OCI-LY1 (cell line): ENCODE data around the gene TACR2.

Experiments used
- H2AFZ ChIP-seq: fragments of 200-600 bp; sonication (generic), shearing (Covaris generic); 2 replicates; pipeline ENCODE4 v1.6.0; 2014; ENCODE audit warnings: antibody characterized with exemption, mild to moderate bottlenecking, low read length
- H3F3A ChIP-seq: fragments of 200-600 bp; sonication (generic), shearing (Covaris generic); 2 replicates; pipeline ENCODE4 v1.6.0; 2014; ENCODE audit warnings: mild to moderate bottlenecking, antibody characterized with exemption, low read length, moderate library complexity; ENCODE audit not compliant: insufficient read depth
- H3K27ac ChIP-seq: fragments of 200-600 bp; sonication (generic); 2 replicates; pipeline ENCODE4 v1.5.1; 2014; ENCODE audit warnings: low read length, mixed run types, mild to moderate bottlenecking, low read depth; ENCODE audit not compliant: poor library complexity, severe bottlenecking
- H3K27me3 ChIP-seq: fragments of 200-600 bp; sonication (generic); 2 replicates; pipeline ENCODE4 v1.6.0; 2014; ENCODE audit warnings: antibody characterized with exemption, mild to moderate bottlenecking, low read length, moderate library complexity; ENCODE audit not compliant: insufficient read depth
- H3K36me3 ChIP-seq: fragments of 200-600 bp; sonication (generic); 2 replicates; pipeline ENCODE4 v1.6.1; 2014; ENCODE audit warnings: mild to moderate bottlenecking, antibody characterized with exemption, low read length, moderate library complexity, mixed read lengths; ENCODE audit not compliant: insufficient read depth
- H3K4me1 ChIP-seq: fragments of 200-600 bp; sonication (generic); 2 replicates; pipeline ENCODE4 v1.5.1; 2014; ENCODE audit warnings: mild to moderate bottlenecking, low read length, moderate library complexity; ENCODE audit not compliant: insufficient read depth, severe bottlenecking
- H3K4me2 ChIP-seq: fragments of 200-600 bp; sonication (generic), shearing (Covaris generic); 2 replicates; pipeline ENCODE4 v1.6.1; 2014; ENCODE audit warnings: low read length
- H3K4me3 ChIP-seq: fragments of 200-600 bp; sonication (generic); 2 replicates; pipeline ENCODE4 v1.5.1; 2014; ENCODE audit warnings: low read length, low read depth, mild to moderate bottlenecking, mixed read lengths; ENCODE audit not compliant: poor library complexity, severe bottlenecking
- H3K79me2 ChIP-seq: fragments of 200-600 bp; shearing (Covaris generic); 2 replicates; pipeline ENCODE4 v1.6.1; 2016; ENCODE audit warnings: mixed run types, low read length, mixed read lengths; ENCODE audit not compliant: insufficient read depth
- H3K9ac ChIP-seq: fragments of 200-600 bp; sonication (generic), shearing (Covaris generic); 2 replicates; pipeline ENCODE4 v1.6.1; 2014; ENCODE audit warnings: mild to moderate bottlenecking, low read length, mixed read lengths
- H3K9me2 ChIP-seq: fragments of 200-600 bp; sonication (generic), shearing (Covaris generic); 2 replicates; pipeline ENCODE4 v1.6.1; 2014; ENCODE audit warnings: low read depth, mild to moderate bottlenecking, low read length, mixed read lengths
- H3K9me3 ChIP-seq: fragments of 200-600 bp; shearing (Covaris generic); 2 replicates; pipeline ENCODE4 v1.6.1; 2014; ENCODE audit warnings: low read length, mixed read lengths
- H4K20me1 ChIP-seq: fragments of 200-600 bp; sonication (generic), shearing (Covaris generic); 2 replicates; pipeline ENCODE4 v1.6.0; 2016; ENCODE audit warnings: mild to moderate bottlenecking, low read length; ENCODE audit not compliant: insufficient read depth
- EZH2 ChIP-seq: fragments of 200-600 bp; sonication (generic), shearing (Covaris generic); IDR thresholded peaks from 2 replicates; pipeline ENCODE4 v1.8.0; 2017; ENCODE audit warnings: borderline replicate concordance, mixed run types, mild to moderate bottlenecking, antibody characterized with exemption, low read length, moderate library complexity, mixed read lengths
- TF ChIP-seq, protein P1 (sequence below): fragments of 200-600 bp; sonication (generic), shearing (Covaris generic); IDR thresholded peaks from 2 replicates; pipeline ENCODE4 v1.5.1; 2017; ENCODE audit warnings: mild to moderate bottlenecking, antibody characterized with exemption, low read length, moderate library complexity, mixed read lengths

Gene TACR2

DNA sequence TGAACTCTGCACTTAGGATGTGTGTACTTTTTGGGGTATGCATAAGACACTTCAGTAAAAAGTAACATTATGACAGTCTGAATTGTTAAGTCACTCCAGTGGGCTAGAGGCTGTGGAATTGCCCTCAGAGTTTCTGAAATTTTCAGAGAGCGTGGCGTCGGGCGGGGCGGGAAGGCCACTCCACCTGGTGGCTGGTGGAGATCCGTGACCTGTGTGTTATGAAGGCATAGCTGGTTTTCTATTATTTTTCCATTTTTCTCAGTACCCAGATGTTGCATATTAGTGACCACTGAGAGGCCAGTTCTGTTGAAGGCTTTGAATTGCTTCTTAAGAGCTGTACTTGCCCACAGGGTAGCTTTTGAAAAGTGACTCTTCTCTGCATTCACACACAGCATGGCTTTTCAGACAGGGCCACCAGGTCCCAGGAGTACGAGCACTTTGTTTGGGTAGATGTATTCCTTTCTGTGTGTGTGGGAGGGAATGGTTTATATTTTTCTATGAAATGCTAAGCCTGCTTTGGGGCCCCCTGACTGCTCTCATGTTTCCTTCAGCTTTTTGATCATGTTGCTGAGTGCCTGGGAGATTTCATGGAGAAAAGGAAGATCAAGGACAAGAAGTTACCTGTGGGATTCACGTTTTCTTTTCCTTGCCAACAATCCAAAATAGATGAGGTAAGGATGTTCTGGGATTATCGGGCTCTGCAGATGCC is 52.3 kb downstream of the TACR2 start:
- no peak overlapping the region for H2AFZ ChIP-seq
- no peaks in the 10 kb centered on the region for H4K20me1 ChIP-seq
- H3K27ac ChIP-seq: no peak overlapping the region
- H3K9me2 ChIP-seq: no peaks in the 10 kb centered on the region
- no peaks in the 10 kb centered on the region for H3K79me2 ChIP-seq
- TF ChIP-seq EZH2: no peak
- TF ChIP-seq, protein P1, sequence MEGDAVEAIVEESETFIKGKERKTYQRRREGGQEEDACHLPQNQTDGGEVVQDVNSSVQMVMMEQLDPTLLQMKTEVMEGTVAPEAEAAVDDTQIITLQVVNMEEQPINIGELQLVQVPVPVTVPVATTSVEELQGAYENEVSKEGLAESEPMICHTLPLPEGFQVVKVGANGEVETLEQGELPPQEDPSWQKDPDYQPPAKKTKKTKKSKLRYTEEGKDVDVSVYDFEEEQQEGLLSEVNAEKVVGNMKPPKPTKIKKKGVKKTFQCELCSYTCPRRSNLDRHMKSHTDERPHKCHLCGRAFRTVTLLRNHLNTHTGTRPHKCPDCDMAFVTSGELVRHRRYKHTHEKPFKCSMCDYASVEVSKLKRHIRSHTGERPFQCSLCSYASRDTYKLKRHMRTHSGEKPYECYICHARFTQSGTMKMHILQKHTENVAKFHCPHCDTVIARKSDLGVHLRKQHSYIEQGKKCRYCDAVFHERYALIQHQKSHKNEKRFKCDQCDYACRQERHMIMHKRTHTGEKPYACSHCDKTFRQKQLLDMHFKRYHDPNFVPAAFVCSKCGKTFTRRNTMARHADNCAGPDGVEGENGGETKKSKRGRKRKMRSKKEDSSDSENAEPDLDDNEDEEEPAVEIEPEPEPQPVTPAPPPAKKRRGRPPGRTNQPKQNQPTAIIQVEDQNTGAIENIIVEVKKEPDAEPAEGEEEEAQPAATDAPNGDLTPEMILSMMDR: peak; percentile 19; the same call in 1 of the 2 replicates
- H3K4me1 ChIP-seq: no peaks in the 10 kb centered on the region
- no peak overlapping the region for H3K4me3 ChIP-seq
- H3K27me3 ChIP-seq: no peaks in the 10 kb centered on the region
- peaks cover 45% of the 10 kb centered on the region for H3K36me3 ChIP-seq
- no peaks in the 10 kb centered on the region for H3K9me3 ChIP-seq
- H3F3A ChIP-seq: no peaks in the 10 kb centered on the region
- no peak overlapping the region for H3K4me2 ChIP-seq
- no peak overlapping the region for H3K9ac ChIP-seq

DNA sequence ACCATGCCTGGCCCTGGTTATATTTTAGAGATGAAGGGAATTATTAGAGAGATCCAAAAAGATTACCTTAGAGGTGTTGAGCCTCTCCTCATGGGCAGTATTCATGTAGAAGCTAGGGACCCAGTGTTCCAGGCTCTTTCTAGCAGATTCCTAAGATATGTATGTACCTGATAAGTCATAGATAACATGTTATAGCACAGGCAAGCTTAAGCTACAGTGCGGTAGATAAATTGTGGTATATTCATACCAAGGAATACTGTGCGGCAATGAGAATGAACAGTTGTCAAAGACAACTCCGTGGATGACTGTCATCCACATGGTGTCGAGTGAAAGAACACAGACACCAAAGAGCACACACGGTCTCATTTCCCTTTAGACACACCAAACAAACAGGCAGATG is 53.1 kb downstream of the TACR2 start:
- Histone ChIP-seq H3K4me2 (no peak overlapping the region), H3K9me3 (no peaks in the 10 kb centered on the region), H3K27me3 (no peaks in the 10 kb centered on the region), H3K9me2 (no peaks in the 10 kb centered on the region), H3K27ac (no peak overlapping the region), H3K9ac (no peak overlapping the region), H3K79me2 (no peaks in the 10 kb centered on the region), H3K4me1 (no peaks in the 10 kb centered on the region), H3K4me3 (no peak overlapping the region), H4K20me1 (no peaks in the 10 kb centered on the region), H3F3A (no peaks in the 10 kb centered on the region), H3K36me3 (peaks cover 38% of the 10 kb centered on the region; the same call in 1 of the 2 replicates), H2AFZ (no peak overlapping the region)
- TF ChIP-seq, protein P1: no peak
- TF ChIP-seq EZH2: no peak

DNA sequence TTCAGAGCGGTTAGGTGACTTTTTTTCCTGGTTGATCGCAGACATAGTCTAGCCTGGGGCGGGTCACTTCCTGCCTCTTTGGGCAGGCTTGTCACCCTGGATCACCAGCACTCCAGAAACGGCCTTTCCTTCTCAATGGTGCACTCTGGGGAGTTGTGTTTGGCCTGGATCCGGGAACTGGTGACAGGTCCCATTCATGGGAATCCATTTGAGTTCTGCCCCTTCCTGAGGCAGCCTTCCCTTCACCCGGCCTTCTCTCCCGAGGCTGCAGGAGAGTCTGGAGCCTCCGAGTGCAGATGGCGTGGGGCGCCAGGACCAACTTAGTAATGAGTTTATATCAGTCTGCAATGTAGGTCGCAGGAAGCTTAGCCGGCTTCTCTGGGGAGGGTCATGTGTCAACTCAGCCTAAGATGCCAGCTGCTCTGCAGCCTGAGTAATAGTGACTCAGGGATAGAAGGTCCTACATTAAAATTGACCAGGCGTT is 54.2 kb downstream of the TACR2 start:
- no peak overlapping the region for H2AFZ ChIP-seq
- H3K9ac ChIP-seq: no peak overlapping the region
- no peaks in the 10 kb centered on the region for H3K9me3 ChIP-seq
- H3K4me2 ChIP-seq: no peak overlapping the region
- H3F3A ChIP-seq: no peaks in the 10 kb centered on the region
- no peaks in the 10 kb centered on the region for H4K20me1 ChIP-seq
- H3K27ac ChIP-seq: no peak overlapping the region
- no peaks in the 10 kb centered on the region for H3K27me3 ChIP-seq
- TF ChIP-seq, protein P1: no peak
- no peak for TF ChIP-seq EZH2
- H3K36me3 ChIP-seq: peaks cover 29% of the 10 kb centered on the region; the same call in 1 of the 2 replicates
- H3K4me3 ChIP-seq: no peak overlapping the region
- H3K79me2 ChIP-seq: no peaks in the 10 kb centered on the region
- no peaks in the 10 kb centered on the region for H3K9me2 ChIP-seq
- no peaks in the 10 kb centered on the region for H3K4me1 ChIP-seq
